Brain microvascular endothelial cell (primary cell): ENCODE results near the gene HSPB7.

ENCODE experiments used
- DNase-seq: peaks from one replicate; pipeline ENCODE4 v3.0.0-alpha.2; 2020
- H3K27ac ChIP-seq: fragments of 250-450 bp; sonication (Bioruptor Pico); 2 replicates; pipeline ENCODE4 v1.5.1; 2020; ENCODE audit warnings: mild to moderate bottlenecking, moderate library complexity
- H3K27me3 ChIP-seq: fragments of 250-450 bp; sonication (Bioruptor Pico); replicated peaks from 2 replicates; pipeline ENCODE4 v1.5.1; 2020; ENCODE audit warnings: mild to moderate bottlenecking
- H3K36me3 ChIP-seq: fragments of 250-450 bp; sonication (Bioruptor Pico); replicated peaks from 2 replicates; pipeline ENCODE4 v1.5.1; 2020; ENCODE audit warnings: mild to moderate bottlenecking
- H3K4me3 ChIP-seq: 2 replicates; pipeline ENCODE4 v1.5.1; 2011; ENCODE audit warnings: low read depth, mild to moderate bottlenecking, control low read depth, low read length, moderate library complexity
- in situ Hi-C: cut with HindIII; loops from 2 replicates; pipeline ENCODE4 v1.10.0; 2017; ENCODE audit warnings: low sequenced_read_pairs, low pct_ligation_motif_present
- TF ChIP-seq, protein P1 (sequence below): IDR thresholded peaks from 2 replicates; pipeline ENCODE4 v1.5.1; 2011; ENCODE audit warnings: low read depth, mild to moderate bottlenecking, moderate library complexity, low read length, control low read depth, inconsistent platforms; ENCODE audit errors: missing control alignments

The HSPB7 gene

DNA sequence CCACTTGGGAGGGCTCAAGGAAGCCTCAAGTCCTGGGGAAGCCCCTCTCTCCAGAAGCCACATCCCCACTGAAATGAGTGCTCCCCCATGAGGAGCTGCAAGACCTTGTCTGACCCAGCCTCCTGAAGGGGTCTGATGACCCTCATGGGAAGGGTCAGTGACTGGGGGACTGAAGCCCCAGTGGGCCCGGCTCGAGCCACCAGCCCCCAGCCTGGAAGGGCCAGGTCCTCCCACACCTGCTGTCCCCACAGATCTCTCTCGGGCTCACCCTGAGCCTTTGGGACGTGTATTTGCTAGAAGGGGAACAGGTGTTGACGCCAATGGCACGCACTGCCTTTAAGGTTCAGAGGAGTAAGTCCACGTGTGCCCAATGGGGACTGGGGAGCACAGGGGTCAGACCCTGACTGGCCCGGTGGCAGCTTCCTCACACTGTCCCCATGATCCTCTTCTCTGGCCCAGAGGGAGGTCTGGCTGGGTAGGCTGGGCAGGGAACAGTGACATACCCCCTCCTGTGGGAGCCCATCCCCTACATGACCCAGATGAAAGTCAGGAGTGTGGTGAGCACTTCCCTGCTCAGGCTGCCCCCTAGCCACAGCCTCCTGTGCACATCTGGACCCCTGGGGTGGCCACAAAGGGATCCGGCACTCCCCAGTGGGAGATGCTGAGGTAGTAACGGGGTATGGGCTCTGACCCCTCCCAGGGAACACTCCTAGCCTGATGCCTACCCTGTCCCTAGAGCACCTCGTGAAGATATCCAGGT is 26.2 kb downstream of the HSPB7 start:
- in situ Hi-C loops = no loop called here
- TF ChIP-seq, protein P1, sequence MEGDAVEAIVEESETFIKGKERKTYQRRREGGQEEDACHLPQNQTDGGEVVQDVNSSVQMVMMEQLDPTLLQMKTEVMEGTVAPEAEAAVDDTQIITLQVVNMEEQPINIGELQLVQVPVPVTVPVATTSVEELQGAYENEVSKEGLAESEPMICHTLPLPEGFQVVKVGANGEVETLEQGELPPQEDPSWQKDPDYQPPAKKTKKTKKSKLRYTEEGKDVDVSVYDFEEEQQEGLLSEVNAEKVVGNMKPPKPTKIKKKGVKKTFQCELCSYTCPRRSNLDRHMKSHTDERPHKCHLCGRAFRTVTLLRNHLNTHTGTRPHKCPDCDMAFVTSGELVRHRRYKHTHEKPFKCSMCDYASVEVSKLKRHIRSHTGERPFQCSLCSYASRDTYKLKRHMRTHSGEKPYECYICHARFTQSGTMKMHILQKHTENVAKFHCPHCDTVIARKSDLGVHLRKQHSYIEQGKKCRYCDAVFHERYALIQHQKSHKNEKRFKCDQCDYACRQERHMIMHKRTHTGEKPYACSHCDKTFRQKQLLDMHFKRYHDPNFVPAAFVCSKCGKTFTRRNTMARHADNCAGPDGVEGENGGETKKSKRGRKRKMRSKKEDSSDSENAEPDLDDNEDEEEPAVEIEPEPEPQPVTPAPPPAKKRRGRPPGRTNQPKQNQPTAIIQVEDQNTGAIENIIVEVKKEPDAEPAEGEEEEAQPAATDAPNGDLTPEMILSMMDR = no peak
- Histone ChIP-seq H3K27ac (no peak overlapping the region), H3K36me3 (no peaks in the 10 kb centered on the region), H3K27me3 (no peaks in the 10 kb centered on the region), H3K4me3 (no peak overlapping the region)
- no peak for DNase-seq

- TF ChIP-seq, protein P1 = no peak
- Histone ChIP-seq H3K4me3 (no peak overlapping the region), H3K27ac (no peak overlapping the region), H3K27me3 (no peaks in the 10 kb centered on the region), H3K36me3 (no peaks in the 10 kb centered on the region)
- no peak for DNase-seq
- in situ Hi-C loops = no loop called here
Observed at GRCh38 chr1:15989776-15990175, 28.1 kb downstream of the HSPB7 start.

DNA sequence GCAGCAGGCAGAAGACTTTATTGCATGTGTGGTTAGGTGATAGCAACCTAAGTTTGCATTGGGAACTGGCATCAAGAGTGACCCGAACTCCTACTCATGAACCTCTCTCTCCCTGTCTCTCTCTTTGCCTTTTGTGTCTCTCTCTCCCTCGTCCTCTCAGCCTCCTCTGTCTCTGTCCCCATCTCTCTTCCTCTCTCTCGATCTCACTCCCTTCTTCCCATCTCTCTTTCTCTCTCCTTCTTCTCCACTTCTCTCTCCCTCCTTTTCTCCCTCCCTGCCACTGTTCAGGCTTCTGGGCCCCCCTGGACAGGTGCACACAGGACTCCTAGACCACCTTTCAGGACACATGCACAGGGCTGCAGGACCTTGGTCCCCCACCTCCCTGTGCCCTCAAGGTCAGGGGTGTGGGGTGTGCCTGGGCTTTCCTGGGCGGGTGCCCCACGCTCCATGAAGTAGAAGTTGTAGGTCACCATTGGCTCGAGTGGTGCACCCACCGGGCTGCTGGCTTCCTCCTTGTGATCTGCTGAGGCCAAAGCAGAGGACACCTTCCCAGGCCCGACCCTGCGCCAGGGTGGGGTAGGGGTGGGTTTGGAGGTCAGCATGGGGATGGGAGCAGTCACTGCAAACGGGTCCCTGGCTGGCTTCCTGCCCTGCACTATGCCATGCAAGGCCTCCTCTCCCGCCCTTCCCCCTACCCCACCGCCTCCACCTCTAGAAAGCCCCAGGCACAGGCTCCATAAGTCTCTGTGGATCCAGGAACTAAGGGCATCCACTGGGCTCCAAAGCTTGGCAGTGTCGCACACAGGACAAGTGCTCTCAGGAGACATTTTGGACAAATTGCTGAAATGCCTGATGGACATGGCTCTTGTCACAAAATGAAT is 28.7 kb downstream of the HSPB7 start:
- no peaks in the 10 kb centered on the region for H3K27me3 ChIP-seq
- H3K27ac ChIP-seq = no peak overlapping the region
- no peaks in the 10 kb centered on the region for H3K36me3 ChIP-seq
- TF ChIP-seq, protein P1 = no peak
- in situ Hi-C loops = no loop called here
- H3K4me3 ChIP-seq = no peak overlapping the region
- DNase-seq = no peak

DNA sequence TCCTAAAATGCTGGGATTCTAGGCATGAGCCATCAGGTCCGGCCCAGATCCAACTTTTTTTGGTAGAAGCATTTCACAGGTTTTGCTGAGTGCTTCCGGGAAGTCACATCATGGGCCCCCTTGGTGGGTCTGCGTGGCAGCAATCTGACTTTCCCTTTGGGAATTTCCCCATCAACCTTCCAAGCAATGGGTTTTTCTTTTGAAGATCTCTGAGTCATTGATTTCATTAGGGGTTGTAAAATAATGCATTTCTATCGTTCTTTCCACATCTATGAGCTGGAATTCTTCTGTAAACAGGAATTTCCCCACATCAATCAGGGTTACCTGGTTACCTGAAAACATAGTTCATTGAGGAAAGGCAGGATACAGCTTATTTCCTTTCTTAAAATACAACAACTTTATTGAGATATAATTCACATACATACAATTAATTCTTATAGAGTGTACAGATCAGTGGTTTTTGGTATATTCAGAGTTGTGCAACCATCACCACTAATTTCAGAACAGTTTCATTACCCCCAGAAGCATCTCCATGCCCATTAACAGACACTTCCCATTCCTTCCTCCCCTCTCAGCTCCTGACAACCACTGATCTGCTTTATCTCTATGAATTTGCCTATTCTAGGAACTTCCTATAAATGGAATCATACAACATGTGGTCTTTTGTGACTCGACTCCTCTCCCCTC is 32.1 kb downstream of the HSPB7 start:
- H3K36me3 ChIP-seq = no peaks in the 10 kb centered on the region
- H3K27ac ChIP-seq = no peak overlapping the region
- H3K4me3 ChIP-seq = no peak overlapping the region
- TF ChIP-seq, protein P1 = no peak
- no peaks in the 10 kb centered on the region for H3K27me3 ChIP-seq
- no peak for DNase-seq
- in situ Hi-C loops = no loop called here

DNA sequence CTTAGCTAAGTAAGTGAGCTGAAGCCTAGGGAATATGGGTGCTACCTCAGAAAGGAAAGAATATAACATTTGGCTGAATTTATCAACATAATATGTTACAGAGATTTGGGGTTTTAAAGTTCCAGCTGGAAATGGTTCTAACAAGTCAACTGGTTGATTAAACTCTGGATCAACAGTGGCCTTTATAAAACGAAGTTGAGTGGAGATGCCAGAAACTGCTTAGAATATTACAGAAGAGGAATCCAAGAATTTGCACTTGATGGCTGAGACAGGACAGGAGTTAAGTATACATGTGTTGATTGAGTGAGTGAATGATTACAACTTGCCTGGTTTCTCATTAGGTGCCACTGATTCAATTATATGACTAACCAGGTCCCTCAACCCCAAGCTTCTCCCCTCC is 34.6 kb downstream of the HSPB7 start:
- Histone ChIP-seq H3K4me3 (no peak overlapping the region), H3K27ac (no peak overlapping the region), H3K36me3 (no peaks in the 10 kb centered on the region), H3K27me3 (no peaks in the 10 kb centered on the region)
- no peak for DNase-seq
- in situ Hi-C loops = no loop called here
- TF ChIP-seq, protein P1 = no peak
